ENCODE data around the gene NAALADL1.
"Not testable (repeated sequence)": the region's sequence is repeated elsewhere in the genome, so short reads cannot be mapped to it uniquely, and the experiment has no call there.

The NAALADL1 gene

DNA sequence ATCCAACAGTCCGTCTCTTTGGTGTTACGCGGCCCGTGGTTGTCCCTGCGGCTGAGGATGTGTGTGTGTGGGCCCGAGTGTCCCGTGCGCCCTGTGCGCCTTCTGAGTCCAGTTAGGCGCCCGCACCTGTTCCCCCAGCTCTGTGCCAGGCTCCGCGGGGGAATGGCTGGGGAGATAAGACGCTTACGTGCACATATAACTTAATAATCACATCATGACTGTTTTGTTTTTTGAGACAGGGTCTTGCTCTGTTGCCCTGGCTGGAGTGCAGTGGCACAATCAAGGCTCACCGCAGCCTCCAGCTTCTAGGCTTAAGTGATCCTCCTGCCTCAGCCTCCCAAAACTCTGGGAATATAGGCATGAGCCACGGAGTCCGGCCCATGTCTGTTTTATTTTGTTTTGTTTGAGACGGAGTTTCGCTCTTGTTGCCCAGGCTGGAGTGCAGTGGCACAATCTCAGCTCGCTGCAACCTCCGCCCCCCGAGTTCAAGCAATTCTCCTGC is 43.6 kb downstream of the NAALADL1 start:
- H3K36me3 ChIP-seq (ENCODE audit: control insufficient read depth, insufficient read depth, low read length) = peaks cover 5% of the 10 kb centered on the region
- H3K4me3 ChIP-seq (ENCODE audit: low read length) = peak overlapping the region; percentile 94
- peak overlapping the region; percentile 98 for H3K27ac ChIP-seq (ENCODE audit: low read depth, low read length)
- peak overlapping the region; percentile 13 for H3K9ac ChIP-seq (ENCODE audit: low read length)
- H3K4me1 ChIP-seq (ENCODE audit: control insufficient read depth, insufficient read depth, low read length) = peaks cover 8% of the 10 kb centered on the region
- no peaks in the 10 kb centered on the region for H3K27me3 ChIP-seq (ENCODE audit: control insufficient read depth, insufficient read depth, low read length)

DNA sequence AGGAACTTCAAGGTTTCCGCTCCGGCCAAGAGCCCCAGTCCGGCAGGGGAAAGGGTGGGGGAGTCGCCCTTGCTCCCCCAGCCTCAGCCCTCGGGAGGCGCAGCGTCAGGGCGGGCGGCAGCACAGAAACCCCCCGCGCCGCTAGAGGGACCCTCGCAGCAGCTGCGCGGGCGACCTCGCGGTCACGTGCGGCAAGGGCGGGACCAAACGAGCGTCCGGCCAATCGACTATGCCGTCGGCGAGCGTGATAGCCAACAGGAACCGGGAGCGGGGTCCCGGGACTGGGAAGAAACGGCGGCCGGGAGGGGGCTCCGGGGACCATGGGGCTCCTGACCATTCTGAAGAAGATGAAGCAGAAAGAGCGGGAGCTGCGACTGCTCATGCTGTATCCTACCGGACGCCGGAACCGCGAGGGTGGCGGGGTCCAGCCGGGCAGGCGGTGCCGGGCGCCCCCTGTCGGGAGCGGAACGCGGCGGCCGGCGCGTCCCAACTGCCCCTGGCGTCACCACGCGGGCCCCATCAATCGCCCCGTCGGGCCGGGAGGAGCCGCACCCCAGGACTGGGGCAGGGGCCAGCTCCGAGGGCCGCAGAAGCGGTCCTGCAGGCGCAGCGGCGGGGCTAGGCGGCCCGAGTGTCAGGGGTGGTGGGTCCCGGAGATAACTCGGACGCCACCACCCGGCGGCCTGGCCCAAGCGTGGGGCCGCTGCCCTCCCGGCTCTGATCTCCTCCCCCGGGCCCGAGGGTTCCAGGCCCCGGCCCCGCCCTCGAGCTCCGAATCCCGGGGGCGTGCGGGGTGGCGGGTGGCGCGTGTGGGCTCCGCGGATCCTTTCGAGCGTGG is 44.2 kb downstream of the NAALADL1 start, which contains the start of gene ARL2:
TSS of gene ARL2 (plus strand) at position 273 of the 838 bp plus-strand sequence. CDS start at position 321, 48 bp downstream.
- Histone ChIP-seq H3K36me3 (ENCODE audit: control insufficient read depth, insufficient read depth, low read length) (peaks cover 4% of the 10 kb centered on the region), H3K27me3 (ENCODE audit: control insufficient read depth, insufficient read depth, low read length) (no peaks in the 10 kb centered on the region), H3K9ac (ENCODE audit: low read length) (peak within 1 kb of the TSS; percentile 59), H3K4me1 (ENCODE audit: control insufficient read depth, insufficient read depth, low read length) (peaks cover 8% of the 10 kb centered on the region), H3K4me3 (ENCODE audit: low read length) (peak within 1 kb of the TSS; percentile 94), H3K27ac (ENCODE audit: low read depth, low read length) (peak within 1 kb of the TSS; percentile 98)

DNA sequence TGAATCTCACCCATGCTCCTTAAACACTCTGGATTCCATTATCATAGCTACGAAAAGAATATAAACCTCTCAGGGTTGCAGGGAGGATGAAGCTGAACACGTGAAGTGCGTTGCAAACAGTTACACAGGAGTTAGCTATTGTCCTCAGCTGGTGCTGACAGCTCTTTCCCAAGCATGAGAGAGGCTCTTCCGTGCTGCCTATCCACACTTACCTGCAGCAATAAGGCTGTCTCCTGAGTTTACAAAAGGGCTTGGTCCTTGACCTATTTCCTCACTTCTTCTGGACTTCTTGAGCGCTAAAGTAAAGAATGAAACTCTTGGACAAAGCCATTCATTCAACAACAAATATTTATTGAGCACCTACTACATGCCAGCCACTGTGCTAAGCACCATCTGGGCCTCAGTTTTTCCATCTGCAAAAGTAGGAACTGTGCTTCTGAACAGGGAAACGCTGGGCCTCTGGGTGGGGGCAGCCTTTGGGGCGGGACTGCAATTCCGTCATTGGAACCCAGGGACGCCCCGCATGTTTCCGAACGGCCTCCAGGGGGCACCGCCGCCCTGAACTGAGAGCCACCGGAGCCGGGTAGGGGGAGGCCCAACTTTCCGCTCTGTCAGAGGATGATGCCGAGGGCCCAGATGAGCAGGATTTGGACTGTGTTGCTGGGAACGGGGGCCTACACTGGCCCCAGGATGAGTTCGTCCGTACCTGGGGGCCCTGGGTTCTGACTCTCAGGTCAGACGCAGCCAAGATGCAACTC is 45.0 kb downstream of the NAALADL1 start:
- H3K4me3 ChIP-seq (ENCODE audit: low read length) = peak overlapping the region; percentile 94
- peaks cover 8% of the 10 kb centered on the region for H3K4me1 ChIP-seq (ENCODE audit: control insufficient read depth, insufficient read depth, low read length)
- peaks cover 4% of the 10 kb centered on the region for H3K36me3 ChIP-seq (ENCODE audit: control insufficient read depth, insufficient read depth, low read length)
- H3K27ac ChIP-seq (ENCODE audit: low read depth, low read length) = peak overlapping the region; percentile 98
- H3K9ac ChIP-seq (ENCODE audit: low read length) = peak overlapping the region; percentile 59
- H3K27me3 ChIP-seq (ENCODE audit: control insufficient read depth, insufficient read depth, low read length) = no peaks in the 10 kb centered on the region

- no peak overlapping the region for H3K27ac ChIP-seq (ENCODE audit: low read depth, low read length)
- H3K27me3 ChIP-seq (ENCODE audit: control insufficient read depth, insufficient read depth, low read length) = no peaks in the 10 kb centered on the region
- no peaks in the 10 kb centered on the region for H3K36me3 ChIP-seq (ENCODE audit: control insufficient read depth, insufficient read depth, low read length)
- H3K9ac ChIP-seq (ENCODE audit: low read length) = no peak overlapping the region
- H3K4me3 ChIP-seq (ENCODE audit: low read length) = no peak overlapping the region
- peaks cover 5% of the 10 kb centered on the region for H3K4me1 ChIP-seq (ENCODE audit: control insufficient read depth, insufficient read depth, low read length)
Measured at GRCh38 chr11:65008873-65009272, 49.5 kb downstream of the NAALADL1 start.

DNA sequence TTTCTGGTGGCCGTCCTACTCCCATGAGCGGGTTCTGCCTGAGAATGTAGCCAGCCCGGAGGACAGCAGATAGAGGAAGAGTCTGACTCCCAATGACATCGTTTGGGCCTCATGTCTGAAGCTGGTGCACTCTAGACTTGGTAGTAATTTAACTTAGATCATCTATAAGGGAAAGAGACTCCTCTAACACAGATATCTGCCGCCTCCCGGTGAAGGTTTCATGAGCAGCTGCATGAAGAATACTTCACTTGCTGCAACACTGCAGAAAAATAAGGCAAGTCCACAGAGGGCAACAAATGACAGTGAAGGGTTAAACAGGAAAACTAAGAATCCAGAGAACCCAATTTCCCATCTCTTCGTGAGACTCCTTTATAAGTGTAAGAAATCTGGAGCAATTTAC is 50.3 kb downstream of the NAALADL1 start:
- H3K4me1 ChIP-seq (ENCODE audit: control insufficient read depth, insufficient read depth, low read length) = peaks cover 1% of the 10 kb centered on the region
- H3K36me3 ChIP-seq (ENCODE audit: control insufficient read depth, insufficient read depth, low read length) = no peaks in the 10 kb centered on the region
- H3K4me3 ChIP-seq (ENCODE audit: low read length) = no peak overlapping the region
- no peaks in the 10 kb centered on the region for H3K27me3 ChIP-seq (ENCODE audit: control insufficient read depth, insufficient read depth, low read length)
- H3K27ac ChIP-seq (ENCODE audit: low read depth, low read length) = no peak overlapping the region
- H3K9ac ChIP-seq (ENCODE audit: low read length) = no peak overlapping the region

- not testable (repeated sequence) for H3K4me3 ChIP-seq (ENCODE audit: low read length); H3K27ac ChIP-seq (ENCODE audit: low read depth, low read length)
Measured at GRCh38 chr11:65003968-65004367, 54.4 kb downstream of the NAALADL1 start.

DNA sequence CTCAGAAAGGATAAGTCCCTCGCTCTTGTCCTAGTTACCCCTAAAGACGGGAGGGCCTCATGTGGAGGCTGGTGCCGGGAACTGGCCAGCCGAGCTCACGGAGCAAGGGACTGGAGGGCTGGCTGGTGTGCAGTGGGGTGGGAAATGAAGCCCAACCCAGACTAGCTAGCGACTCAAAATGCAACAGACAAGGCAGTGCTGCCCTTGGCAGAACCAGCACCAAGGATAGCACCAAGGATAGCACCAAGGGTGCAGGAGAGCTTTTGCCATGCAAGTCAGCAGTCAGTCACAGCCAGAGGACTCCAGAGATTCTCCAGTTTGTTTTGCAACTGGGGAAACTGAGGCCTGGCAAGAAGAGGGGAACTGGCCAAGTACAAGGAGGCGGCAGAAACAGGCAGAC is 55.1 kb downstream of the NAALADL1 start:
- H3K27ac ChIP-seq (ENCODE audit: low read depth, low read length) = no peak overlapping the region
- H3K27me3 ChIP-seq (ENCODE audit: control insufficient read depth, insufficient read depth, low read length) = no peaks in the 10 kb centered on the region
- no peaks in the 10 kb centered on the region for H3K36me3 ChIP-seq (ENCODE audit: control insufficient read depth, insufficient read depth, low read length)
- no peaks in the 10 kb centered on the region for H3K4me1 ChIP-seq (ENCODE audit: control insufficient read depth, insufficient read depth, low read length)
- no peak overlapping the region for H3K4me3 ChIP-seq (ENCODE audit: low read length)
- no peak overlapping the region for H3K9ac ChIP-seq (ENCODE audit: low read length)

More at GRCh38 chr11:65003968-65004367, 54.4 kb downstream of the NAALADL1 start:
- H3K9ac ChIP-seq (ENCODE audit: low read length); H3K36me3 ChIP-seq (ENCODE audit: control insufficient read depth, insufficient read depth, low read length); H3K27me3 ChIP-seq (ENCODE audit: control insufficient read depth, insufficient read depth, low read length); H3K4me1 ChIP-seq (ENCODE audit: control insufficient read depth, insufficient read depth, low read length): not testable (repeated sequence)

- no peaks in the 10 kb centered on the region for H3K36me3 ChIP-seq (ENCODE audit: control insufficient read depth, insufficient read depth, low read length)
- no peak overlapping the region for H3K27ac ChIP-seq (ENCODE audit: low read depth, low read length)
- H3K4me1 ChIP-seq (ENCODE audit: control insufficient read depth, insufficient read depth, low read length) = no peaks in the 10 kb centered on the region
- no peak overlapping the region for H3K9ac ChIP-seq (ENCODE audit: low read length)
- no peaks in the 10 kb centered on the region for H3K27me3 ChIP-seq (ENCODE audit: control insufficient read depth, insufficient read depth, low read length)
- H3K4me3 ChIP-seq (ENCODE audit: low read length) = no peak overlapping the region
Measured at GRCh38 chr11:65002706-65003105, 55.6 kb downstream of the NAALADL1 start.

GRCh38 chr11:64999478-64999877 is 58.9 kb downstream of the NAALADL1 start:
- H3K4me1 ChIP-seq (ENCODE audit: control insufficient read depth, insufficient read depth, low read length) = peaks cover 9% of the 10 kb centered on the region
- no peak overlapping the region for H3K27ac ChIP-seq (ENCODE audit: low read depth, low read length)
- H3K36me3 ChIP-seq (ENCODE audit: control insufficient read depth, insufficient read depth, low read length) = no peaks in the 10 kb centered on the region
- H3K4me3 ChIP-seq (ENCODE audit: low read length) = no peak overlapping the region
- H3K9ac ChIP-seq (ENCODE audit: low read length) = no peak overlapping the region
- H3K27me3 ChIP-seq (ENCODE audit: control insufficient read depth, insufficient read depth, low read length) = no peaks in the 10 kb centered on the region

GRCh38 chr11:64998690-64999431 is 59.5 kb downstream of the NAALADL1 start:
- Histone ChIP-seq H3K9ac (ENCODE audit: low read length) (no peak overlapping the region), H3K27me3 (ENCODE audit: control insufficient read depth, insufficient read depth, low read length) (no peaks in the 10 kb centered on the region), H3K36me3 (ENCODE audit: control insufficient read depth, insufficient read depth, low read length) (no peaks in the 10 kb centered on the region), H3K4me3 (ENCODE audit: low read length) (peak overlapping the region; percentile 18), H3K4me1 (ENCODE audit: control insufficient read depth, insufficient read depth, low read length) (peaks cover 9% of the 10 kb centered on the region), H3K27ac (ENCODE audit: low read depth, low read length) (no peak overlapping the region)

DNA sequence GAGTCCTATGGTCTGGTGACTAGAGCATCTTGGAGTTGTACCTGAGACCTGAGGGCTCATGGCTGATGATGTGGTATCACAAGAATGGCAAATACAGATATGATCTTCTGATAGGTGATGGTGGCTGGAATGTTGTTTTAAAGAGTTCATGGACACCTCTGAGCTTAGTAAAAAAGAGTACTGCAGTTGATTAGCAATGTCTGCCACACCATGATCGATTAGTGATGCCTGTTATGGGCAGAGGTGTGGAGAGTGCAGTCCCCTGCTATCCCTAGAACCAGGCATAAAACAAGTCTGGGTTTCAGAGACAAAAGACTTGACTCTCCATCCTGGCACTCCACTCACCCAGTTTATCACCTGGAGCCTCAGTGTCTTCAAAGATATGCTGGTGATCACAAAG is 60.2 kb downstream of the NAALADL1 start:
- no peaks in the 10 kb centered on the region for H3K27me3 ChIP-seq (ENCODE audit: control insufficient read depth, insufficient read depth, low read length)
- no peak overlapping the region for H3K27ac ChIP-seq (ENCODE audit: low read depth, low read length)
- H3K9ac ChIP-seq (ENCODE audit: low read length) = peak overlapping the region; percentile 10
- peaks cover 9% of the 10 kb centered on the region for H3K4me1 ChIP-seq (ENCODE audit: control insufficient read depth, insufficient read depth, low read length)
- no peaks in the 10 kb centered on the region for H3K36me3 ChIP-seq (ENCODE audit: control insufficient read depth, insufficient read depth, low read length)
- H3K4me3 ChIP-seq (ENCODE audit: low read length) = peak overlapping the region; percentile 15

Data from rectal smooth muscle tissue (tissue), 1 donor.